HG02981 (cell line): ENCODE results near the gene UBL5.

Experiments used
- ATAC-seq: cut with Tn5 transposase; IDR thresholded peaks from one replicate; pipeline ENCODE4 v1.9.1; 2021; ENCODE audit warnings: mild to moderate bottlenecking, moderate library complexity; ENCODE audit not compliant: unreplicated experiment

Gene UBL5

DNA sequence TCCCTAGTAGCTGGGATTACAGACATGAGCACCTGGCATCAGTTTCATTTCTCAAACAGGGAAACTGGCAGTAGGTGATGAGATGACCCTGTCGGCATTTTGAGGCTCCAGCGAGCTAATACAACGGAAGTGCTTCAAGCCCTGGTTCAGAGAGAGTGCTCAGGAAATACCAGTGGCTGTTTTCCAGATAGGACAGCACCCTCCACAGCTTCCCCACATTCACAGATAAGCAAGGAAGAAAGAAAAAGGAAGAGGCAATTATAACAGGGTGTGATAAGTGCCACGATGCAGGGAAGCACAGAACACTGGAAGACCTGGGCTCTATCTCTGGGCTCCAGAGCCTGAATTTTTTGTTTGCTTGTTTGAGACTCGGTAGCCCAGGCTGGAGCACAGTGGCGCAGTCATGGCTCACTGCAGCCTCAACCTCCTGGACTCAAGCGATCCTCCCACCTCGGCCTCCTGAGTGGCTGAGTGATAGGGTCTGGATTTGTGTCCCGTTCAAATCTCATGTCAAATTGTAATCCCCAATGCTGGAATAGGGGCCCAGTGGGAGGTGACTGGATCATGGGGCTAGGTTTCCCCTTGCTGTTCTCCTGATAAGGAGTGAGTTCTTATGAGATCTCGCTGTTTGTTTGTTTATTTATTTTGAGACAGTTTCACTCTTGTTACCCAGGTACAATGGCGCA is 50.9 kb downstream of the UBL5 start:
- ATAC-seq, result no peak
